Stimulated activated CD4-positive, alpha-beta T cell treated with anti-CD3 and anti-CD28 coated beads, Interleukin-12 subunit alpha, Interleukin-12 subunit beta, amount 100 ng/mL, for 48 hours (primary cell): Measurements from ENCODE around the gene DCHS2.

Experiments used
- DNase-seq, 3 donors: peaks; one replicate each; pipeline ENCODE4 v3.0.0-alpha.2; 2020; ENCODE audit warnings: low read depth in 2 of 3, low spot score in 1 of 3

The DCHS2 gene

GRCh38 chr4:154455111-154455510 lies 36.5 kb downstream of the DCHS2 start:
- DNase-seq, result no peak

- no peak for DNase-seq
Measured at GRCh38 chr4:154454710-154455109, 36.9 kb downstream of the DCHS2 start.

GRCh38 chr4:154452798-154453346 lies 38.7 kb downstream of the DCHS2 start:
- no peak for DNase-seq

- DNase-seq, result no peak
Measured at GRCh38 chr4:154450966-154451365, 40.6 kb downstream of the DCHS2 start.

DNA sequence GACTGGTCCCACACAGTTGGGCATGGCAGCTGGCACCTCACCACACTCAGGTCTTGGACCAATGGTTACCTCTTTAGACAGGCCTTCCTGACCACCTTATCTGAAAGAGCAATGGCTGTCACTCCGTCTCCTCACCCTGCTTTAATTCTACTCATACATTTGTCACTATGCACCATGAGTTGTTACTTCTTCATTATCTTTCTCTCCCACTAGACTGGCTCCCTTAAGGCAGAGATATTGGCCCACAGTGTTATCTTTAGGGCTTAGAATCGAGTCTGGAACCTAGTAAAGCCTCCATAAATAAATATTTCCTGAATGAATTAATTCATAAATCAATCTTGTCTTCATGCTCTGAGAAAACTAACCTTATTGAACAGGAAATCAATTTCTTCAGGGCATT lies 46.6 kb downstream of the DCHS2 start:
- DNase-seq, result no peak

GRCh38 chr4:154441982-154442381 lies 49.6 kb downstream of the DCHS2 start:
- no peak for DNase-seq

- no peak for DNase-seq
Measured at GRCh38 chr4:154441124-154441523, 50.5 kb downstream of the DCHS2 start.

- no peak for DNase-seq
Measured at GRCh38 chr4:154439224-154439623, 52.4 kb downstream of the DCHS2 start.

DNA sequence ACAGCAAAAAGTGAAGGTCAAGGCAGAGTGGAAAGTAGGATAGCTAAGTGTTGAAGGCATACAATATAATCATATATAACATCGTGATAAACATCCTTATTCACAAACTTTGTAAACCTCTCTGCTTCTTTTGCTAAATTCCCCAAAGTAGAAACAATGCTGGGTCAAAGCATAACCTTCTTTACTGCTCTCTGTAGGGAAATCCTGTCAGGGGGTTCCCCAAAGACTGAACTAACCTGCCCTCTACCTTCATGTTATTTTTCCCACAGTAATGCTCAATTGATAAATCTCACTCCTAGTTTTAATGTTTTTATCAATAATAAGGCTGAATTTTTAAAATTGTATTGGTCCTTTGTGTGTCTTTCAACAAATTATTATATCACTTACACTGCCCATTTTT lies 55.7 kb downstream of the DCHS2 start:
- DNase-seq, result no peak

- DNase-seq, result no peak
Measured at GRCh38 chr4:154433543-154433942, 58.1 kb downstream of the DCHS2 start.

DNA sequence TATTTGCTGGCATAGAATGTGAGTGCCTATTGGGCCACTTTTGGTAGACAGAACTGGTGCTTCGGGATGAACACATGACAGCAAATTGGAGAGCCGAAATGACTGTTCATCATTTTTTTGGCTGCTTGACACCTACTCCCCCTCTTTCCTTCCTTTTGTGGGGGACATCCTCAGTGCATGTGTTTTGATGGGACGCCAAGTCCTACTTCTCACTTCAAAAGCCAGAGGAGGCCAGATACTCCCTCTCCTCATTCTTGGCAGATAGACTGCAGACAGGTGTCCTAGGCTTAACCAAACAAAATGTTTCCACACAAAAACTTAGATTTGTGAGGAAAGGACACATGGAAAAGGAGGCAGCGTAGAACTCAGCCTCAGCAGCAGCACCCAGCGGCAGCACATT lies 62.4 kb downstream of the DCHS2 start:
- DNase-seq, result no peak

GRCh38 chr4:154427149-154427548 lies 64.5 kb downstream of the DCHS2 start:
- DNase-seq, result no peak

DNA sequence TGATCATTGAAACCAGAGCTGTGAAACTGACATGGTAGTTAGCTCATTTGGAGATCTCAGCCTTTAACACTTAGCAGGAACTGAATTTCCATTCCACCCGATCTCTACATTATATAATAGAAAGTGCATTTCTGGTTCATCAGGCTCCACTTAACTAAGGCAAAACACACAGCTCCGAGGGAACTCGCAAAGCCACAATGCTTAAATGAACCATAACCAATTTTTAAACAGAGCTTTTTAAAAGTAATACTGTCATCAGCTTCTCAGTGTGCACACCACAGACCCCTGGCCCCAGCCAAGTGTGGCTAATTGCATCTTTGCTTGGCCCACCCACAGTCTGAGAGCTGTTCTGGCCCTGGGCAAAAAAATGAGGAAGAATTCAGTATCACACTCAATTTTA lies 66.1 kb downstream of the DCHS2 start:
- DNase-seq, result no peak

DNA sequence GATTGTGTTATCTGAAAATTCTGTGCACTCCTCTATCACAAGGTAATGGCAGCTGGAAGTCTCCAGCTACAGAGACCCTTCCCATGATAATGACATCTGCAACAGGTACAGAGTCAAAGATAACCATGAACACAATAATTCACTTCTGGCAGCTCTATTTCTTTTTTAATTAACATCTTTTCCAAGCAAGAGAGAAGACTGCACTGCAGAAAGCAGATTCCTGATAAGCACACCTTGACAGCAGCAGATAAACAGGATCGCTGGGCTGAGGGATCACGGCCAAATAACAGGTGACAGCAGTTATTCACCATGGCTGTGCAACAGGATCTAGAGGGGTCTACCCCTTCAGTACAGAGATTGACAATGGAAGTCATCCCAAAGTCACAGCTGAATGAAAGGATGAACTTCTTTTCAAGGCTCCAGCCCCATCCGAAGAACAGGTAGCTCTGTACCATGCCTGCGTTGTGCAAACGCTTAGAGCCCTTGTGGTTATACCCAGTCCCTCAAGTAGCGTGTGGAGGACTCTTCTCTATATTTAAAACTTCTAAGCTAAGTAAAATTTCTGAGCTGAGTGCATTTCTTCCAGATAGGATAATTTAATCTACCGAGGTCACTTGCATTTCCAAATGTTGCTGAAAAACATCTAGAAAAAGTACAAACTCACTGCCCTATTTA lies 66.7 kb downstream of the DCHS2 start:
- no peak for DNase-seq

DNA sequence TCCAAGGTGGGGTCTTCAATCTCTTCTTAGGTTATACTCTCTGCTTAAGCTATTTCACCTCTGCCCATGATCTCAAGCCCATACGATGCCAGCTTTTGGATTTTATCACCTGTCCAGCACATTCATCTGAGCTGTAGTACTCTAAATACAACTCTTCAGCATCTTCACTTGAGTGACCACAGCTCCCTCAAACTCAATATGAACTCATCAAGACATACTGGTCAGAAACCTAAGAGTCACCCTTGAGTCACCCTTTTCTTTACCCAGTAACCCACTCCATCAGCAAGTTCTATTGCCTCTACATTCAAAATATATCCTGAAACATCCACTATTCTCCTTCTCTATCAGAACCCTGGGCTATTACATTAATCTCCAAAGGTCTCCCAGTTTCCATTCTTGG lies 69.4 kb downstream of the DCHS2 start:
- DNase-seq, result no peak

DNA sequence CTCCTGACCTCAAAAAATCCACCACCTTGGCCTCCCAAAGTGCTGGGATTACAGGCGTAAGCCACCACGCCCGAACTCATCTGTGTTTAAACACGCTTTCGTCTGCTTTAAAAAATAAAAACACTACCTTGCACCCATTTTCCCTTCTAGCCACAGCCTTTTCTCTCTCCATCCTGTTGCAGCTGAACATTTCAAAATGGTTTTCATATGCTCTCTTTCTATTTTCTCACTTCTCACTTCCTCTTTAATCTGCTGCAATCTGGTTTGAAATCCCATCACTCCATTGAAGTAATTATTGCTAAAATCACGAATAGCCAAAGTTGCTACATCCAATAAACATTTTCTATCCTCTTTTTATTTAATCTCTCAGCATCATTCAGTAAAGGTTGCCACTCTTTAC lies 70.0 kb downstream of the DCHS2 start:
- DNase-seq, result no peak

DNA sequence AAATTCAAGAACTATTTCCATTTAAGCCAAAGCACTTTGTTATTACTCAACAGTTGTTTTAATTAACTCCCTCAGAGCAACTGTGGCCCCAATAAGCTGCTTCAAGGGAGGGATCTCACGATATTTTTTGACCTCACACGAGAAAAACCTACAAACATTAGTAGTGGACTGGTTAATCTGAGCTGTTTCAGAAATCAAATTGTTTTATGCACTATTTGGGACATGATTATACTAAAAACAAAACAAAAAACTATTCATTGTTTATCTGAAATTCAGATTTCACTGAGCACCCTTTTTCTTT lies 74.3 kb downstream of the DCHS2 start:
- no peak for DNase-seq

DNA sequence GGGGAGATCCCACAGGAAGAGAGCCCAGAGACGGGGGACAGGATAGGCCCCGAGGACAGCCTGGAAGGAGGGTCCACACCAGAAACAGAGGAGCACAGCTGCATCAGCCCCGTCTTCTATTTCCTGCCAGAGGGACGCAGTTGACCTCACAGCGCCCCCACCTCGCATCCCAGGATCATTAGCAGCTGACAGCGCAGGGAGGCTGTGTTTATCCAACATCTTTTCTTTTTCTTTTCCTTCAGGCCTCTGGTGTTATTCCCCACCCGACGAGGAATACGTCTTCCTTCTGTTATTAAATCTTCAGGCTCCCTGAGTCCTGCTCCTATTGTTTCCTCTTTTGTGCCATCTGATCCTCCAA lies 75.4 kb downstream of the DCHS2 start:
- no peak for DNase-seq

GRCh38 chr4:154415313-154415712 lies 76.3 kb downstream of the DCHS2 start:
- DNase-seq, result no peak

- DNase-seq, result no peak
Measured at GRCh38 chr4:154414796-154415195, 76.8 kb downstream of the DCHS2 start.

DNA sequence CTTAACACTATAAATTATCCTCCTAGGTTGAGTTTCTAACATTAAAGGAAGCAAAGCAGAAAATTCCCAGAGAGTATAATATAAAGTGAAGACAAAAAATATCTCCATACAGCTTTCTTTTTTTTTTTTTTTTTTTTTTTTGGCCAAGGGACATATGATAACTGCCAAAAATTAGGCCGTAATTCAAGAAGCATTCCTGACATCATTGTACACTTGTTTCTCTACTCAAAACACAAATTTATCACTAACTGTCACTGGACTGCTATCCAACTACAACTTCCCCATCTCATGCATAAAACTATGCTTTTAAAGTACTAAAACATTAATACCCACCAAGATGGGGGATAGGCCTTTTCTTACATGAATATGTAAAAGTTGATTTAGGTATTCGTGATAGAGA lies 77.2 kb downstream of the DCHS2 start:
- DNase-seq, result no peak

DNA sequence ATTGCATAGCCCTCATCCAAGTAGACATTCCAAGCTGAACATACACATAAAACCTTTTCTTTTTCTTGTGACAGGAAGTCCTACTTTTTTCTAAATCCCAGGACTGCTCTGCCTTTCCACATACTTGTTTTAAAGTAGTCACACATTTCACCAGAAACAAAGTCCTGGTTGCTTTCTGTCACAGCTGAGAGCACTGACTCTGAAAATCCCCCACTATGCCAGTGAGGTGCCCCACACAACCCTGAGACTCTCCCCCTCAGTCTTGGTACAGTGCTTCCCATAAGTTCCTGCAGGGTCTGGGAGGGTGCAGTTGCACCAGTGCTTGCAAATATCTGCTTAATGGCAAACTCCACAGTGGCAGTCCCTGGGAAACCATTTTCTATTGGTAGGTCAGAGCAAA lies 84.2 kb downstream of the DCHS2 start:
- DNase-seq, result no peak

GRCh38 chr4:154406018-154406795 lies 85.4 kb downstream of the DCHS2 start:
- DNase-seq, result no peak
